Ascending aorta (tissue), 2 donors: ENCODE results near the gene NDFIP1. TPM values are rescaled to one million over a fixed set of nuclear protein-coding genes. Genes with fewer than 3 reads are reported as not detected.

ENCODE experiments used
- DNase-seq, 2 donors: peaks; one replicate each; pipeline ENCODE4 v3.0.0-alpha.2; 2019; ENCODE audit warnings: low spot score in 2 of 2
- H3K27ac ChIP-seq, 2 donors: fragments of 200-600 bp; sonication (generic); one replicate each; pipeline ENCODE4 v1.5.1; 2016 to 2017; ENCODE audit warnings: mild to moderate bottlenecking in 1 of 2
- H3K27me3 ChIP-seq: fragments of 200-600 bp; sonication (generic); one replicate; pipeline ENCODE4 v1.5.1; 2017
- H3K36me3 ChIP-seq, 2 donors: fragments of 200-600 bp; sonication (generic); one replicate each; pipeline ENCODE4 v1.5.1; 2016
- H3K4me1 ChIP-seq, 2 donors: fragments of 200-600 bp; sonication (generic); one replicate each; pipeline ENCODE4 v1.5.1; 2016 to 2017; ENCODE audit warnings: mild to moderate bottlenecking in 1 of 2
- H3K4me3 ChIP-seq, 2 donors: fragments of 200-600 bp; sonication (generic); one replicate each; pipeline ENCODE4 v1.5.1; 2016 to 2017; ENCODE audit warnings: mild to moderate bottlenecking in 1 of 2
- H3K9me3 ChIP-seq, 2 donors: fragments of 200-600 bp; sonication (generic); one replicate each; pipeline ENCODE4 v1.5.1; 2016
- intact Hi-C: fragments of 100-400 bp; cut with DNase I; formaldehyde crosslinking; loops from one replicate; pipeline ENCODE4 v1.15.1; 2023
- total RNA-seq: library from RNA; depleted of rRNA; stranded (reverse); fragments of >200 nt; gene quantifications from one replicate; pipeline ENCODE4 v1.1.0, GENCODE V29; 2016
- TF ChIP-seq, protein P1 (sequence below), 3 experiments: fragments of 200-600 bp in 2 of 3; fragments of 450-650 bp in 1 of 3; sonication (generic) in 2 of 3; IDR thresholded peaks; one replicate each; pipeline ENCODE4 v1.5.1; 2016 to 2019; ENCODE audit warnings: antibody characterized with exemption in 3 of 3, mild to moderate bottlenecking in 1 of 3, moderate library complexity in 1 of 3

NDFIP1 gene
- total RNA-seq, 1 donor from 2014 or later = 310 TPM

DNA sequence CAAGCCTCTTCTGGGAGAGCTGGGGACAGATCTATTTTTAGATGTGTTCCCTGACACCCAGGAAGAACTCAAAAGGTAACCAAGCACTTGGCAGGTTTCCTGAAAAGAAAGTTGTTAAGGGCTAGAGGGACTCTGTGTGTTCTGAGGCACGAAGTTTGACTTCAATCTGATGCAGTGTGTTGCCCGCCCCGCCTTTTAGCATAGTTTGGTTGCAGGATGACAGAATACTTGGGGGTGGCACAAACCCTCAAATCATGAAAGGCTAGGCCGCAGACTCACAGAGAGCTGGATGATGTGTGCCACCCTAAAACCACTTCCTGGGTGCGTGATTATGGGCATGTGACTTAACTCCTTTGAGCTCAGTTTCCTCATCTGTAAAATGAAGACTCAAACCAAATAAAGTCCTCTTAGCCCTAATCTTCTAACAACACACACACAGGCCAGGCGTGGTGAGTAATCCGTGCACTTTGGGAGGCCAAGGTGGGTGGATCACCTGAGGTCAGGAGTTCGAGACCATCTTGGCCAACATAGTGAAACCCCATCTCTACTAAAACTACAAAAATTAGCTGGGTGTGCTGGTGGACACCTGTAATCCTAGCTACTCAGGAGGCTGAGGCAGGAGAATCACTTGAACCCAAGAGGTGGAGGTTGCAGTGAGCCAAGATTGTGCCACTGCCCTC, 12.8 kb upstream of the NDFIP1 start:
- intact Hi-C loops = loop anchor here (2.0 kb wide), 1 partner anchor 31 kb away; no protein-coding TSS in a partner anchor
- H3K27me3 ChIP-seq = no peaks in the 10 kb centered on the region

DNA sequence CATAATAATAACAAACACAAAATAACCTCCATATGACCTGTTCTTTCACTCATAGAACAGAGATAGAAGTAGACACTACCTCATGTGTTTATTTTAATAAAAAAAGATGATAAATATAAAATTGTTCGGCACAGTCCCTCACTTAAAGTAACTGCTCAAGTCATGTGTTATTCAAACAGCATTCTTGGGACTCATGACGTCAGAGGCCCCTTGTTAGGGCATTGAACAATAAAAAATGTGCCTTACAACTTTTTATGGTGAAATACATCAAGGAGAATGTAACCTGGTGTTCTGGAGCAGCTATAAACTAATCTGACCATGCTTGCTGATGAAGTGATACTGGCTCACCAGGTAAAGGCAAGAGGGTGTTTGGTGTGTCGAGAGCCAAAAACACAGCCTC, 12.2 kb upstream of the NDFIP1 start:
- no peaks in the 10 kb centered on the region for H3K27me3 ChIP-seq
- H3K27ac ChIP-seq = peak overlapping the region in 1 of 2 donors; percentile 35
- intact Hi-C loops = no loop called here

More for the DNA sequence above, 12.8 kb upstream of the NDFIP1 start:
- Histone ChIP-seq H3K9me3 (no peaks in the 10 kb centered on the region), H3K27ac (peak overlapping the region; percentile 35), H3K4me1 (peaks cover 0 to 9% of the 10 kb centered on the region in 2 donors), H3K4me3 (no peak overlapping the region), H3K36me3 (no peaks in the 10 kb centered on the region)
- TF ChIP-seq, protein P1, sequence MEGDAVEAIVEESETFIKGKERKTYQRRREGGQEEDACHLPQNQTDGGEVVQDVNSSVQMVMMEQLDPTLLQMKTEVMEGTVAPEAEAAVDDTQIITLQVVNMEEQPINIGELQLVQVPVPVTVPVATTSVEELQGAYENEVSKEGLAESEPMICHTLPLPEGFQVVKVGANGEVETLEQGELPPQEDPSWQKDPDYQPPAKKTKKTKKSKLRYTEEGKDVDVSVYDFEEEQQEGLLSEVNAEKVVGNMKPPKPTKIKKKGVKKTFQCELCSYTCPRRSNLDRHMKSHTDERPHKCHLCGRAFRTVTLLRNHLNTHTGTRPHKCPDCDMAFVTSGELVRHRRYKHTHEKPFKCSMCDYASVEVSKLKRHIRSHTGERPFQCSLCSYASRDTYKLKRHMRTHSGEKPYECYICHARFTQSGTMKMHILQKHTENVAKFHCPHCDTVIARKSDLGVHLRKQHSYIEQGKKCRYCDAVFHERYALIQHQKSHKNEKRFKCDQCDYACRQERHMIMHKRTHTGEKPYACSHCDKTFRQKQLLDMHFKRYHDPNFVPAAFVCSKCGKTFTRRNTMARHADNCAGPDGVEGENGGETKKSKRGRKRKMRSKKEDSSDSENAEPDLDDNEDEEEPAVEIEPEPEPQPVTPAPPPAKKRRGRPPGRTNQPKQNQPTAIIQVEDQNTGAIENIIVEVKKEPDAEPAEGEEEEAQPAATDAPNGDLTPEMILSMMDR (IDR thresholded peaks at IDR 0.05) = no peak
- DNase-seq = no peak

DNA sequence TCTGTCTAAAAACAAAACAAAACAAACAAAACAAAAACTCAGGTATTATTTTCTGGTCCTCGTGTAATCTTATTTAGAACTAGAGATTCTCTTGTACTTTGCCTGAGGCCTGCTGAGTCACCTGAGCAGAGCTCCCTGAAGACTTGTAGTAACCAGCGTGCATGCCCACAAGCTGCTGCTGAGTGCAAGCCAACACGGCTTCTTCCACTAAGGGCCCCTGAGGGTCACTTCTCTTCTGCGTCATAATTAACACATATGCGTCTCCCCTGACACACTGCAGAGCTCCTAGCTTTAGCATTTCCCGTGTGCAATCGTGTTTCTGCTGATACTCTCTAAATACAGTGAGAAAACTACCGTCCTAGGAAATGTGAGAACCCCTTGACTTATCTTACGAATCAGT, 10.9 kb upstream of the NDFIP1 start:
- Histone ChIP-seq H3K27ac (no peak overlapping the region), H3K27me3 (no peaks in the 10 kb centered on the region), H3K4me3 (no peak overlapping the region), H3K9me3 (no peaks in the 10 kb centered on the region), H3K4me1 (peaks cover 0 to 9% of the 10 kb centered on the region in 2 donors), H3K36me3 (no peaks in the 10 kb centered on the region)
- intact Hi-C loops = no loop called here
- TF ChIP-seq, protein P1 (IDR thresholded peaks at IDR 0.05) = no peak
- DNase-seq = no peak

More for the DNA sequence above, 12.2 kb upstream of the NDFIP1 start:
- Histone ChIP-seq H3K4me1 (peaks cover 0 to 9% of the 10 kb centered on the region in 2 donors), H3K9me3 (no peaks in the 10 kb centered on the region), H3K4me3 (no peak overlapping the region), H3K36me3 (no peaks in the 10 kb centered on the region)
- TF ChIP-seq, protein P1 (IDR thresholded peaks at IDR 0.05) = no peak
- DNase-seq = peak in 1 of 2 donors; percentile 70

DNA sequence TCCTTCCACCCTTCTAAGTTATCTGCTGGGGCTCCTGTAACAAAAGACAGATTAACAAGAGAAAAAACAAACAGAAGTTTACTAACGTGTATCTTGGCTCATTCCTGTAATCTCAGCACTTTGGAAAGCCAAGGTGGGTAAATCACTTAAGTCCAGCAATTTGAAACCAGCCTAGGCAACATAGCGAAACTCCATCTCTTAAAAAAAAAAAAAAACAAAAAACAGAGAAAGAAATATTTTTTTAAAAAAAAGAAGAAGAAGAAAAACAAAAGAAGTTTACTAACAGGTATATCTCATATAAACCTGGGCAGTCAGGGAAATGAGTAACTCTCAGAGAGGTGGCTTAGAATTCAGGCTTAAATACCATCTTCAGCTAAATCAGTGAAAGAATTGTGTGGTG, 10.3 kb upstream of the NDFIP1 start:
- no peak overlapping the region for H3K4me3 ChIP-seq
- intact Hi-C loops = no loop called here
- DNase-seq = no peak
- H3K36me3 ChIP-seq = no peaks in the 10 kb centered on the region
- no peak overlapping the region for H3K27ac ChIP-seq
- peaks cover 0 to 9% of the 10 kb centered on the region in 2 donors for H3K4me1 ChIP-seq
- no peaks in the 10 kb centered on the region for H3K9me3 ChIP-seq
- TF ChIP-seq, protein P1 (IDR thresholded peaks at IDR 0.05) = no peak
- H3K27me3 ChIP-seq = no peaks in the 10 kb centered on the region

DNA sequence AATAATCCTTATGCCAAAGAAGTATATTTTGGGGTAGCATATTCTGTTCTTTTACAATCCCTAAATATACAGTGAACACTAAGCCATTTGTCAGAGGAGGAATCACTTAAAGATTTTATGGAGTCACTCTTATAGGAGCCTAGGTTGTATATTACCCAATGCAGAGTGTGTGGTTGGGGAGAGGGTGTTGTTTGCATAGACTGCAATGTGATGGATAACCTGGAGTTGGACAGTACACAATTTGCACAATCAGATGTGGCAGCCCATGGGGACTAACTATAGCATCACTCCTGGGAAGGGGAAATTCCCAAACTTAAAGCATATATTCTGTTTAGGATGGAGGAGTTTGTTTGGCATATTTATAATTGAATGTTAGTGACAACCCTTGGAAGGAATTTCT, 9.6 kb upstream of the NDFIP1 start:
- Histone ChIP-seq H3K36me3 (no peaks in the 10 kb centered on the region), H3K27ac (no peak overlapping the region), H3K4me1 (peaks cover 0 to 9% of the 10 kb centered on the region in 2 donors), H3K9me3 (no peaks in the 10 kb centered on the region), H3K27me3 (no peaks in the 10 kb centered on the region), H3K4me3 (no peak overlapping the region)
- TF ChIP-seq, protein P1 (IDR thresholded peaks at IDR 0.05) = no peak
- intact Hi-C loops = no loop called here
- no peak for DNase-seq
